Astrocyte of the spinal cord (primary cell): Measurements from ENCODE around the gene ANKMY1.

ENCODE experiments used
- DNase-seq: peaks from one replicate; pipeline ENCODE4 v3.0.0; 2011; ENCODE audit warnings: low read depth, low spot score
- H3K4me3 ChIP-seq: 2 replicates; pipeline ENCODE4 v1.5.1; 2011; ENCODE audit warnings: low read depth, mild to moderate bottlenecking, low read length, moderate library complexity
- CTCF ChIP-seq: IDR thresholded peaks from 2 replicates; pipeline ENCODE4 v1.5.1; 2012; ENCODE audit warnings: low read depth, mild to moderate bottlenecking, low read length, inconsistent platforms
- in situ Hi-C: cut with HindIII; loops from 2 replicates; pipeline ENCODE4 v1.10.0; 2017; ENCODE audit warnings: low sequenced_read_pairs

ANKMY1 gene

GRCh38 chr2:240451108-240451611 is 106.6 kb downstream of the ANKMY1 start:
- TF ChIP-seq CTCF = no peak
- DNase-seq = no peak
- in situ Hi-C loops = no loop called here
- H3K4me3 ChIP-seq = no peak overlapping the region

- H3K4me3 ChIP-seq = no peak overlapping the region
- no peak for DNase-seq
- no peak for TF ChIP-seq CTCF
- in situ Hi-C loops = no loop called here
These were observed 107.2 kb downstream of the ANKMY1 start for GRCh38 chr2:240450532-240451107.

GRCh38 chr2:240449764-240450531 is 107.8 kb downstream of the ANKMY1 start:
- H3K4me3 ChIP-seq = no peak overlapping the region
- DNase-seq = no peak
- no peak for TF ChIP-seq CTCF
- in situ Hi-C loops = no loop called here

- DNase-seq = no peak
- H3K4me3 ChIP-seq = no peak overlapping the region
- in situ Hi-C loops = no loop called here
- TF ChIP-seq CTCF = no peak
These were observed 109.2 kb downstream of the ANKMY1 start for GRCh38 chr2:240448387-240449274.

- in situ Hi-C loops = no loop called here
- H3K4me3 ChIP-seq = no peak overlapping the region
- TF ChIP-seq CTCF = no peak
- no peak for DNase-seq
These were observed 109.9 kb downstream of the ANKMY1 start for GRCh38 chr2:240447934-240448333.

- H3K4me3 ChIP-seq = no peak overlapping the region
- no peak for DNase-seq
- in situ Hi-C loops = no loop called here
These were observed 110.5 kb downstream of the ANKMY1 start for GRCh38 chr2:240447331-240447730.

More at GRCh38 chr2:240447331-240447730, 110.5 kb downstream of the ANKMY1 start:
- no peak for TF ChIP-seq CTCF
